HL-60 (cell line): ENCODE measurements around the gene KCNQ5.

Experiments
- DNase-seq, 2 experiments: peaks; one replicate each; pipeline ENCODE4 v3.0.0-alpha.2; 2010 to 2020; ENCODE audit warnings: low read depth in 1 of 2, low spot score in 1 of 2
- H3K27ac ChIP-seq: fragments of 250-450 bp; sonication (Bioruptor Pico); replicated peaks from 2 replicates; pipeline ENCODE4 v1.5.1; 2020; ENCODE audit warnings: mild to moderate bottlenecking, moderate library complexity
- H3K27me3 ChIP-seq: fragments of 250-450 bp; sonication (Bioruptor Pico); 2 replicates; pipeline ENCODE4 v1.5.1; 2021; ENCODE audit warnings: mild to moderate bottlenecking, moderate library complexity; ENCODE audit not compliant: insufficient read depth, poor library complexity, severe bottlenecking
- H3K4me3 ChIP-seq: replicated peaks from 2 replicates; pipeline ENCODE4 v1.5.1; 2011; ENCODE audit warnings: mild to moderate bottlenecking, control low read depth, low read length; ENCODE audit not compliant: insufficient read depth
- GABPA ChIP-seq: IDR thresholded peaks from 2 replicates; pipeline ENCODE4 v1.6.1; 2012; ENCODE audit warnings: low read depth
- POLR2AphosphoS5 ChIP-seq: IDR thresholded peaks from 2 replicates; pipeline ENCODE4 v1.6.1; 2012; ENCODE audit warnings: low read depth
- SPI1 ChIP-seq: IDR thresholded peaks from 2 replicates; pipeline ENCODE4 v1.6.1; 2012; ENCODE audit warnings: low read depth, mild to moderate bottlenecking, borderline replicate concordance
- TF ChIP-seq, protein P1 (sequence below): IDR thresholded peaks from 2 replicates; pipeline ENCODE4 v1.6.1; 2012; ENCODE audit warnings: low read depth; ENCODE audit not compliant: insufficient replicate concordance
- TF ChIP-seq, protein P2 (sequence below): IDR thresholded peaks from one replicate; pipeline ENCODE4 v1.5.1; 2011; ENCODE audit warnings: low read length, control low read depth, inconsistent platforms; ENCODE audit not compliant: insufficient read depth

Gene KCNQ5

DNA sequence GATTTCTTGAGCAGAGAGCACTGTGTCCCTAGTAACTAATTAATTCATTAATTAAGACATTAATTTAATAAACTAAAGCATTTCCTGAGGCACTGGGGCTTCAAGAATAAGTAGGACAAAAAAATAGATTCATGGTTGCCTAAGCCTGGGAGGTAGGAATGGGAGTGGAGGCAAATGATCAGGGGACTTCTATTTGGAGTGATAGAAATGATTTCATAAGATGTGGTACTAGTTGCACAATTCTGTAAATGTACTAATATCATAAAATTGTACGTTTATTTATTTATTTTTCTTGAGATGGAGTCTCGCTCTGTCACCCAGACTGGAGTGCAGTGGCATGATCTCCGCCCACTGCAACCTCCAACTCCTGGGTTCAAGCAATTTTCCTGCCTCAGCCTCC lies 316.2 kb downstream of the KCNQ5 start:
- DNase-seq, result no peak
- TF ChIP-seq GABPA, result no peak
- TF ChIP-seq POLR2AphosphoS5, result no peak
- TF ChIP-seq, protein P1, sequence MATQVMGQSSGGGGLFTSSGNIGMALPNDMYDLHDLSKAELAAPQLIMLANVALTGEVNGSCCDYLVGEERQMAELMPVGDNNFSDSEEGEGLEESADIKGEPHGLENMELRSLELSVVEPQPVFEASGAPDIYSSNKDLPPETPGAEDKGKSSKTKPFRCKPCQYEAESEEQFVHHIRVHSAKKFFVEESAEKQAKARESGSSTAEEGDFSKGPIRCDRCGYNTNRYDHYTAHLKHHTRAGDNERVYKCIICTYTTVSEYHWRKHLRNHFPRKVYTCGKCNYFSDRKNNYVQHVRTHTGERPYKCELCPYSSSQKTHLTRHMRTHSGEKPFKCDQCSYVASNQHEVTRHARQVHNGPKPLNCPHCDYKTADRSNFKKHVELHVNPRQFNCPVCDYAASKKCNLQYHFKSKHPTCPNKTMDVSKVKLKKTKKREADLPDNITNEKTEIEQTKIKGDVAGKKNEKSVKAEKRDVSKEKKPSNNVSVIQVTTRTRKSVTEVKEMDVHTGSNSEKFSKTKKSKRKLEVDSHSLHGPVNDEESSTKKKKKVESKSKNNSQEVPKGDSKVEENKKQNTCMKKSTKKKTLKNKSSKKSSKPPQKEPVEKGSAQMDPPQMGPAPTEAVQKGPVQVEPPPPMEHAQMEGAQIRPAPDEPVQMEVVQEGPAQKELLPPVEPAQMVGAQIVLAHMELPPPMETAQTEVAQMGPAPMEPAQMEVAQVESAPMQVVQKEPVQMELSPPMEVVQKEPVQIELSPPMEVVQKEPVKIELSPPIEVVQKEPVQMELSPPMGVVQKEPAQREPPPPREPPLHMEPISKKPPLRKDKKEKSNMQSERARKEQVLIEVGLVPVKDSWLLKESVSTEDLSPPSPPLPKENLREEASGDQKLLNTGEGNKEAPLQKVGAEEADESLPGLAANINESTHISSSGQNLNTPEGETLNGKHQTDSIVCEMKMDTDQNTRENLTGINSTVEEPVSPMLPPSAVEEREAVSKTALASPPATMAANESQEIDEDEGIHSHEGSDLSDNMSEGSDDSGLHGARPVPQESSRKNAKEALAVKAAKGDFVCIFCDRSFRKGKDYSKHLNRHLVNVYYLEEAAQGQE, result no peak
- TF ChIP-seq, protein P2, sequence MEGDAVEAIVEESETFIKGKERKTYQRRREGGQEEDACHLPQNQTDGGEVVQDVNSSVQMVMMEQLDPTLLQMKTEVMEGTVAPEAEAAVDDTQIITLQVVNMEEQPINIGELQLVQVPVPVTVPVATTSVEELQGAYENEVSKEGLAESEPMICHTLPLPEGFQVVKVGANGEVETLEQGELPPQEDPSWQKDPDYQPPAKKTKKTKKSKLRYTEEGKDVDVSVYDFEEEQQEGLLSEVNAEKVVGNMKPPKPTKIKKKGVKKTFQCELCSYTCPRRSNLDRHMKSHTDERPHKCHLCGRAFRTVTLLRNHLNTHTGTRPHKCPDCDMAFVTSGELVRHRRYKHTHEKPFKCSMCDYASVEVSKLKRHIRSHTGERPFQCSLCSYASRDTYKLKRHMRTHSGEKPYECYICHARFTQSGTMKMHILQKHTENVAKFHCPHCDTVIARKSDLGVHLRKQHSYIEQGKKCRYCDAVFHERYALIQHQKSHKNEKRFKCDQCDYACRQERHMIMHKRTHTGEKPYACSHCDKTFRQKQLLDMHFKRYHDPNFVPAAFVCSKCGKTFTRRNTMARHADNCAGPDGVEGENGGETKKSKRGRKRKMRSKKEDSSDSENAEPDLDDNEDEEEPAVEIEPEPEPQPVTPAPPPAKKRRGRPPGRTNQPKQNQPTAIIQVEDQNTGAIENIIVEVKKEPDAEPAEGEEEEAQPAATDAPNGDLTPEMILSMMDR, result no peak
- TF ChIP-seq SPI1, result no peak
- Histone ChIP-seq H3K27me3 (no peaks in the 10 kb centered on the region), H3K27ac (no peak overlapping the region), H3K4me3 (no peak overlapping the region)

DNA sequence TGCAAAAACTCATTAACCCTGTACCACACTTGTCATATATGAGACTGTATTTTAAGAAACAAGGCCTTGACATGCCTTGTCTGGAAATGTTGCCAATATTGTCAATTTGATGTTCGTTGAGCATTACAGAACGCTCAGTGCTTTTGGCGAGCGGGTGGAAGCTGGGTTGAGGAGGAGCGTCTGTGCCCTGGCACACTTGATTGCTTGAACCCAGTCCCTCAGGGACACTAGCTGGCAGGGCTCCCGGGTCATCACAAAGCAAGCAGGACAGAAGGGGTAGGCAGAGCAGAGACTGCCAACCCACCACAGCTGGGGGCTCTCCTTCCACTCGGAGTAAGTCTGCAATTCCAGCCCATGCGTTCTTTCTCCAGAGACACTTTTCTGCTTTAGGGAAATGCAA lies 317.1 kb downstream of the KCNQ5 start:
- TF ChIP-seq, protein P1, result no peak
- no peak for TF ChIP-seq GABPA
- TF ChIP-seq SPI1, result no peak
- TF ChIP-seq, protein P2, result no peak
- TF ChIP-seq POLR2AphosphoS5, result no peak
- Histone ChIP-seq H3K27ac (no peak overlapping the region), H3K27me3 (no peaks in the 10 kb centered on the region), H3K4me3 (no peak overlapping the region)
- no peak for DNase-seq

DNA sequence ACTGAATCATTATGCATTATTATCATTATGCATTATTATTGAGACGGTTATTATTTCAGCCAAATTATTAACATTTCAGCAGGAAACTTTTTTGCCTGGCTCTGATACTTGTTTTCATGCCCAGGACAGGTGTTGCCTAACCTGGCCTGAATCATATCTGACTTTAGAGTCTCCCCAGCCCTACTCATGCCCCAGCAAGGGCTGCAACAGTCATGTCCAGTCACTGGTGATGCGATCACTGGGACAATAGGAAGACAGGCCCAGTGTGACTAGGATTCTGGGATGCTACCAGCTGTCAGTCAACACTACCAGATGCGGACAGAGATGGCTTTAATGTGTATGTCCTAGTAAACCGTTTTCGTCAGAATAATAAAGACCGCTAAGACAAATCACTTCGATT lies 318.4 kb downstream of the KCNQ5 start:
- H3K27ac ChIP-seq, result no peak overlapping the region
- no peaks in the 10 kb centered on the region for H3K27me3 ChIP-seq
- no peak overlapping the region for H3K4me3 ChIP-seq
- TF ChIP-seq, protein P1, result no peak
- DNase-seq, result no peak

DNA sequence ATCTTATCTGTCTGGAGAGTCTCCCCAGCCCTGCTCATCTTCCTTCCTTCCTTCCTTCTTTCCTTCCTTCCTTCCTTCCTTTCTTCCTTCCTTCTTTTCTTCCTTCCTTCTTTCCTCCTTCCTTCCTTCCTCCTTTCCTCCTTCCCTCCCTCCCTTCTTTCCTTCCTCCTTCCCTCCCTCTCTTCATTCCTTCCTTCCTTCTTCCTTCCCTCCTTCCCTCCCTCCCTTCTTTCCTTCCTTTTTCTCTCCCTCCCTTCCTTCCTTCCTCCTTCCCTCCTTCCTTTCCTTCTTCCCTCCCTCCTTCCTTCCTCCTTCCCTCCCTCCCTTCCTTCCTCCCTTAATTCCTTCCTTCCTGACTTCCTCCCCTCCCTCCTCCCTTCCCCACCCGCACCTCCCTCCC lies 319.4 kb downstream of the KCNQ5 start:
- no peaks in the 10 kb centered on the region for H3K27me3 ChIP-seq
- no peak for DNase-seq
- H3K4me3 ChIP-seq, result no peak overlapping the region
- TF ChIP-seq, protein P1, result no peak
- TF ChIP-seq GABPA, result no peak
- no peak for TF ChIP-seq SPI1
- TF ChIP-seq, protein P2, result no peak
- TF ChIP-seq POLR2AphosphoS5, result no peak
- H3K27ac ChIP-seq, result no peak overlapping the region
